K562 (cell line): Measurements from ENCODE around the gene TBL1XR1. TPM values are rescaled to one million over a fixed set of nuclear protein-coding genes. Genes with fewer than 3 reads are reported as not detected.

ENCODE experiments used
- ATAC-seq: fragments of 200-7000 bp; cut with Tn5 transposase; 3 replicates; pipeline ENCODE4 v1.9.1; 2020; ENCODE audit warnings: moderate library complexity
- BruUV-seq: library from RNA; stranded (reverse); fragments of 400-500 nt; replicated peaks from 2 replicates; lab custom pipeline; 2021; lab: Mats Ljungman, UMichigan
- CTCF ChIA-PET: fragments of 300-600 bp; formaldehyde crosslinking; extraction: SDS; loops from one replicate; lab custom pipeline; 2021; ENCODE audit warnings: low intra/inter-chr PET ratio; lab: Yijun Ruan, JAX
- POLR2A ChIA-PET: fragments of 300-600, 350-650 bp; sonication (Branson Sonifier 250); formaldehyde crosslinking; extraction: SDS; loops from one replicate; lab custom pipeline; 2021; ENCODE audit warnings: antibody characterized with exemption, inconsistent platforms; lab: Yijun Ruan, JAX
- DNase-seq, 4 experiments: peaks; one replicate each; pipeline versions ENCODE4 v3.0.0 to v3.0.0-alpha.2; 2011 to 2018; ENCODE audit warnings: low spot score in 3 of 4, mixed read lengths in 3 of 4; ENCODE audit errors: extremely low read depth in 1 of 4
- FAIRE-seq: peaks from 2 replicates; lab custom pipeline; 2011; peaks lifted over from hg19 to GRCh38; lab: Jason Lieb, UNC
- H2AFZ ChIP-seq: 2 replicates; pipeline ENCODE4 v1.6.0; 2011; ENCODE audit warnings: low read depth, low read length, control low read depth, inconsistent platforms
- H3K27ac ChIP-seq: fragments of 200-600 bp; 3 replicates; pipeline ENCODE4 v1.8.0; 2011; ENCODE audit warnings: low read depth, mild to moderate bottlenecking, control low read depth, inconsistent platforms, low read length, moderate library complexity, mixed read lengths; ENCODE audit errors: extremely low read depth
- H3K27me3 ChIP-seq, 2 experiments: fragments of 300-600 bp in 1 of 2; 2 replicates in 1 of 2; 3 replicates in 1 of 2; pipeline versions ENCODE4 v1.6.0 to v1.8.0; 2011; ENCODE audit warnings: inconsistent platforms in 2 of 2, low read length in 2 of 2, mild to moderate bottlenecking in 1 of 2, mixed read lengths in 1 of 2, moderate library complexity in 1 of 2; ENCODE audit not compliant: control insufficient read depth in 2 of 2, insufficient read depth in 2 of 2
- H3K36me3 ChIP-seq: fragments of 300-600 bp; 3 replicates; pipeline ENCODE4 v1.8.0; 2011; ENCODE audit warnings: mild to moderate bottlenecking, low read length, inconsistent platforms; ENCODE audit not compliant: control insufficient read depth, insufficient read depth
- H3K4me1 ChIP-seq, 2 experiments: fragments of 200-600 bp in 1 of 2; replicated peaks in 1 of 2; 2 replicates in 1 of 2; 3 replicates in 1 of 2; pipeline versions ENCODE4 v1.5.1 to v1.8.0; 2011; ENCODE audit warnings: inconsistent platforms in 2 of 2, low read length in 2 of 2, mild to moderate bottlenecking in 1 of 2, mixed read lengths in 1 of 2, moderate library complexity in 1 of 2; ENCODE audit not compliant: control insufficient read depth in 2 of 2, insufficient read depth in 2 of 2
- H3K4me2 ChIP-seq: 2 replicates; pipeline ENCODE4 v1.6.1; 2011; ENCODE audit warnings: low read length, control low read depth, inconsistent platforms, mixed read lengths; ENCODE audit not compliant: insufficient read depth
- H3K4me3 ChIP-seq: fragments of 200-600 bp; sonication (generic), shearing (Covaris generic); 2 replicates; pipeline ENCODE4 v1.5.1; 2016; ENCODE audit warnings: control low read depth, inconsistent platforms
- H3K79me2 ChIP-seq: fragments of 200-600 bp; 3 replicates; pipeline ENCODE4 v1.8.0; 2011; ENCODE audit warnings: low read length, inconsistent platforms; ENCODE audit not compliant: control insufficient read depth, insufficient read depth
- H3K9ac ChIP-seq, 2 experiments: 2 replicates each; pipeline versions ENCODE4 v1.6.0 to v1.6.1; 2011; ENCODE audit warnings: low read depth in 2 of 2, low read length in 2 of 2, control low read depth in 1 of 2, inconsistent platforms in 1 of 2, mild to moderate bottlenecking in 1 of 2, mixed read lengths in 1 of 2; ENCODE audit not compliant: insufficient read depth in 1 of 2
- H3K9me1 ChIP-seq: one replicate; pipeline ENCODE4 v1.6.0; 2011; ENCODE audit warnings: inconsistent platforms, mild to moderate bottlenecking, low read length, moderate library complexity; ENCODE audit not compliant: control insufficient read depth, insufficient read depth
- H3K9me3 ChIP-seq: replicated peaks from 2 replicates; pipeline ENCODE4 v1.5.1; 2011; ENCODE audit warnings: low read depth, low read length, inconsistent platforms; ENCODE audit not compliant: control insufficient read depth, insufficient read depth
- H4K20me1 ChIP-seq: replicated peaks from 2 replicates; pipeline ENCODE4 v1.6.1; 2011; ENCODE audit warnings: low read length, inconsistent platforms, mixed read lengths; ENCODE audit not compliant: control insufficient read depth, insufficient read depth
- MAFF ChIP-seq: IDR thresholded peaks from 2 replicates; pipeline ENCODE4 v1.6.1; 2012; ENCODE audit warnings: low read length, improper control_type of control experiment
- MYC ChIP-seq, 2 experiments: fragments of 250-450 bp in 1 of 2; sonication (Bioruptor Pico) in 1 of 2; IDR thresholded peaks; 2 replicates each; pipeline versions ENCODE4 v1.5.1 to v1.6.1; 2012 to 2021; ENCODE audit warnings: low read depth in 2 of 2, borderline replicate concordance in 1 of 2, improper control_type of control experiment in 1 of 2, low read length in 1 of 2, mild to moderate bottlenecking in 1 of 2, moderate library complexity in 1 of 2
- PRMT5 ChIP-seq: sonication (generic); formaldehyde crosslinking; IDR thresholded peaks from 2 replicates; pipeline ENCODE4 v1.5.0; 2020; ENCODE audit warnings: missing genetic modification reagents
- ZNF24 ChIP-seq: fragments of 450-650 bp; IDR thresholded peaks from 2 replicates; pipeline ENCODE4 v1.6.1; 2016
- ZNF280A ChIP-seq: fragments of 450-650 bp; IDR thresholded peaks from 2 replicates; pipeline ENCODE4 v1.6.1; 2018; ENCODE audit warnings: mild to moderate bottlenecking, low read depth; ENCODE audit not compliant: partially characterized antibody
- WGBS: fragments of 100-300 bp; shearing (Covaris generic); methylation state at CpG from one replicate; pipeline ENCODE4 v1.1.6; 2016; ENCODE audit warnings: low coverage, mixed read lengths; ENCODE audit not compliant: insufficient coverage; ENCODE audit errors: missing lambda C conversion rate; 5-methylcytosine and 5-hydroxymethylcytosine counted together
- in situ Hi-C: fragments of 300-500 bp; cut with MboI; formaldehyde crosslinking; loops from 4 replicates; pipeline ENCODE4 v1.15.0; 2018; ENCODE audit warnings: inconsistent platforms, mixed read lengths
- intact Hi-C: fragments of 100-400 bp; cut with micrococcal nuclease; formaldehyde crosslinking; loops from 2 replicates; pipeline ENCODE4 v1.14.2; 2022
- polyA plus RNA-seq, 8 experiments: library from polyadenylated mRNA; depleted of rRNA in 4 of 8; stranded (reverse) in 5 of 8; unstranded in 3 of 8; fragments of >200 nt; fragmentation: Nextera tagmentation in 2 of 8; fragmentation: Illumina TruSeq in 1 of 8; extraction: Ambion mirVana in 2 of 8; extraction: Trizol in 1 of 8; gene quantifications; 2 replicates each; pipeline versions ENCODE4 v1.2.1 to v1.2.3, GENCODE V29; 2011 to 2014; ENCODE audit warnings: inconsistent platforms in 1 of 8, missing spikeins in 1 of 8
- total RNA-seq, 7 experiments: library from RNA; depleted of rRNA in 6 of 7; stranded (reverse); fragments of >200 nt in 6 of 7; fragmentation: Illumina TruSeq in 2 of 7; extraction: Trizol in 2 of 7; gene quantifications; 2 replicates each; pipeline versions ENCODE4 v1.2.1 to v1.2.3, GENCODE V29; 2011 to 2021; ENCODE audit warnings: low replicate concordance in 1 of 7

The TBL1XR1 gene
- total and polyA plus RNA-seq, 9 of the 15 experiments (the other 6 are each of a cell fraction or from before 2014, with no cell fraction given), result 19.6 to 171 (median 83.3) TPM

GRCh38 chr3:177131927-177132636, 65.2 kb downstream of the TBL1XR1 start (continued):
- TF ChIP-seq ZNF280A (no peak), PRMT5 (no peak), ZNF24 (no peak)
- TF ChIP-seq, all 486 proteins: peak for 1

DNA sequence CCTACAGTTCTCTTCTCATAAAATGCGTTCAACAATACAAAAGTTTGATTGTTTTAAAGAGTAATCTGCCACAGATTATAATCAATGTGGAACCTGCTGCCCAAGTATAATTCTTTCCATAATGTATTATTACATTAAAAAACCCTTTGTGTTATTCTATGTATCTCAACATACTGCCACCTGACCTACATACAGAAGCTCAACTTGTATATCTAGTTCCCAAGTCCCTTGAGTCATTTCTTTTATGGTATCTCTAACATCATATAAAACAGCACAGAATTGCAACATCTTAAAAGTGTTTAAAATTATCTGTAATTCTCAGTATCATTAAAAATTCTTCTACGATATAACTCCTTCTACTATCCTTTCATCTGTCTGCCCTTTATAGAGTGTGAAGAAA, 70.3 kb downstream of the TBL1XR1 start:
- H4K20me1 ChIP-seq, result peaks cover 16% of the 10 kb centered on the region; the same call in 1 of the 2 replicates
- TF ChIP-seq MYC (IDR thresholded peaks at IDR 0.05; ENCODE audit: low read depth, low read length), result no peak
- no peak for TF ChIP-seq MYC (CRISPR knock-in tag; IDR thresholded peaks at IDR 0.05; ENCODE audit: borderline replicate concordance, low read depth)
- TF ChIP-seq MAFF, result no peak
- TF ChIP-seq, all 486 proteins: peak for 0
- no peak overlapping the region for H3K9ac ChIP-seq
- ChIA-PET CTCF (no interaction called here), POLR2A (interaction anchor here (1.6 kb wide), 1 partner anchor 9 kb away, joined by 4 read pairs; no protein-coding TSS in a partner anchor)
- H3K9me1 ChIP-seq, result no peaks in the 10 kb centered on the region
- DNase-seq (no peak), ATAC-seq (no peak), FAIRE-seq (no peak)
- in situ Hi-C loops, result no loop called here
- BruUV-seq, result no TSS peak
- peaks cover 98% of the 10 kb centered on the region for H3K79me2 ChIP-seq
- peaks cover 25% of the 10 kb centered on the region; the same call in 2 of the 3 replicates for H3K36me3 ChIP-seq
- H3K4me3 ChIP-seq, result no peak overlapping the region
- 72% methylated on average over 2 of the region's 2 CpGs for WGBS
- H3K9me3 ChIP-seq, result no peaks in the 10 kb centered on the region
- H3K4me2 ChIP-seq, result no peak overlapping the region
- H3K27me3 ChIP-seq, result no peaks in the 10 kb centered on the region
- H3K27ac ChIP-seq, result no peak overlapping the region
- intact Hi-C loops, result no loop called here
- peaks cover 0 to 11% of the 10 kb centered on the region in 2 experiments; a peak in 3 of 5 replicates for H3K4me1 ChIP-seq
- no peak overlapping the region for H2AFZ ChIP-seq
